HUDEP-2 (cell line): ENCODE results near the gene GABRB2.
"Not testable (repeated sequence)": the region's sequence is repeated elsewhere in the genome, so short reads cannot be mapped to it uniquely, and the experiment has no call there.

Experiments used
- DNase-seq, 76 experiments: peaks; one replicate each; lab custom pipeline; 2025; ENCODE audit not compliant: unreplicated experiment in 76 of 76; lab: John Stamatoyannopoulos, UW

The GABRB2 gene

GRCh38 chr5:161305601-161306000, 240.9 kb downstream of the GABRB2 start:
- DNase-seq: no peak

- no peak for DNase-seq
Measured at GRCh38 chr5:161302559-161302958, 244.0 kb downstream of the GABRB2 start.

GRCh38 chr5:161301586-161301985, 244.9 kb downstream of the GABRB2 start:
- DNase-seq: no peak

GRCh38 chr5:161299053-161299452, 247.5 kb downstream of the GABRB2 start:
- DNase-seq: no peak

GRCh38 chr5:161297388-161297787, 249.1 kb downstream of the GABRB2 start:
- DNase-seq: not testable (repeated sequence)

GRCh38 chr5:161295721-161296250, 250.7 kb downstream of the GABRB2 start:
- no peak for DNase-seq

- no peak for DNase-seq
Measured at GRCh38 chr5:161288071-161288470, 258.5 kb downstream of the GABRB2 start.

- no peak for DNase-seq
Measured at GRCh38 chr5:161287436-161287835, 259.1 kb downstream of the GABRB2 start.

- no peak for DNase-seq
Measured at GRCh38 chr5:161286066-161286655, 260.4 kb downstream of the GABRB2 start.

GRCh38 chr5:161284445-161284844, 262.1 kb downstream of the GABRB2 start:
- DNase-seq: no peak

GRCh38 chr5:161283296-161283695, 263.2 kb downstream of the GABRB2 start:
- DNase-seq: no peak

- DNase-seq: no peak
Measured at GRCh38 chr5:161278739-161279660, 267.5 kb downstream of the GABRB2 start.

GRCh38 chr5:161277011-161277410, 269.5 kb downstream of the GABRB2 start:
- no peak for DNase-seq

GRCh38 chr5:161274951-161275350, 271.6 kb downstream of the GABRB2 start:
- no peak for DNase-seq

GRCh38 chr5:161273410-161273809, 273.1 kb downstream of the GABRB2 start:
- no peak for DNase-seq

GRCh38 chr5:161271816-161272215, 274.7 kb downstream of the GABRB2 start:
- DNase-seq: no peak

GRCh38 chr5:161269125-161269524, 277.4 kb downstream of the GABRB2 start:
- DNase-seq: no peak

GRCh38 chr5:161266954-161267353, 279.6 kb downstream of the GABRB2 start:
- no peak for DNase-seq

GRCh38 chr5:161265006-161265405, 281.5 kb downstream of the GABRB2 start:
- DNase-seq: no peak

GRCh38 chr5:161263191-161263590, 283.3 kb downstream of the GABRB2 start:
- no peak for DNase-seq

GRCh38 chr5:161261668-161262323, 284.7 kb downstream of the GABRB2 start:
- DNase-seq: no peak
